ENCODE results near the gene ALPK3. TPM values are rescaled to one million over a fixed set of nuclear protein-coding genes. Genes with fewer than 3 reads are reported as not detected.

The ALPK3 gene
- total and polyA plus RNA-seq, 2 donors from 2014 or later = 3.1 to 20.2 TPM

GRCh38 chr15:84783493-84784251 is 33.5 kb upstream of the ALPK3 start:
- H3K4me3 ChIP-seq (ENCODE audit: low read length in 3 of 3) = no peak overlapping the region
- no peak overlapping the region for H3K27ac ChIP-seq (ENCODE audit: low read depth in 2 of 2, low read length in 2 of 2)
- intact Hi-C loops (cut with DNase I) = no loop called here
- no peak overlapping the region for H3K9ac ChIP-seq (ENCODE audit: low read length in 3 of 3)
- FAIRE-seq (no peak), DNase-seq (no peak)
- no peak for TF ChIP-seq CTCF (IDR thresholded peaks at IDR 0.05; ENCODE audit: borderline replicate concordance, extremely low read depth, insufficient read depth)
- H3K27me3 ChIP-seq (ENCODE audit: control insufficient read depth, insufficient read depth, low read length) = no peaks in the 10 kb centered on the region
- no peaks in the 10 kb centered on the region for H3K9me3 ChIP-seq (ENCODE audit: control insufficient read depth in 2 of 3, insufficient read depth in 1 of 3, low read length in 3 of 3)
- peaks cover 3 to 36% (median 21%) of the 10 kb centered on the region in 3 donors for H3K36me3 ChIP-seq (ENCODE audit: control insufficient read depth in 2 of 3, insufficient read depth in 3 of 3, low read length in 3 of 3)
- peaks cover 0 to 16% (median 10%) of the 10 kb centered on the region in 3 donors for H3K4me1 ChIP-seq (ENCODE audit: control insufficient read depth in 2 of 3, insufficient read depth in 2 of 3, low read depth in 1 of 3, low read length in 3 of 3)

GRCh38 chr15:84784262-84784661 is 32.9 kb upstream of the ALPK3 start:
- H3K36me3 ChIP-seq (ENCODE audit: control insufficient read depth in 2 of 3, insufficient read depth in 3 of 3, low read length in 3 of 3) = peaks cover 3 to 36% (median 21%) of the 10 kb centered on the region in 3 donors
- no peaks in the 10 kb centered on the region for H3K9me3 ChIP-seq (ENCODE audit: control insufficient read depth in 2 of 3, insufficient read depth in 1 of 3, low read length in 3 of 3)
- FAIRE-seq (no peak), DNase-seq (no peak)
- no peak overlapping the region for H3K4me3 ChIP-seq (ENCODE audit: low read length in 3 of 3)
- peaks cover 0 to 14% (median 10%) of the 10 kb centered on the region in 3 donors for H3K4me1 ChIP-seq (ENCODE audit: control insufficient read depth in 2 of 3, insufficient read depth in 2 of 3, low read depth in 1 of 3, low read length in 3 of 3)
- no peak for TF ChIP-seq CTCF (IDR thresholded peaks at IDR 0.05; ENCODE audit: borderline replicate concordance, extremely low read depth, insufficient read depth)
- intact Hi-C loops (cut with DNase I) = no loop called here
- H3K27ac ChIP-seq (ENCODE audit: low read depth in 2 of 2, low read length in 2 of 2) = no peak overlapping the region
- no peaks in the 10 kb centered on the region for H3K27me3 ChIP-seq (ENCODE audit: control insufficient read depth, insufficient read depth, low read length)
- H3K9ac ChIP-seq (ENCODE audit: low read length in 3 of 3) = no peak overlapping the region

- Histone ChIP-seq H3K36me3 (ENCODE audit: control insufficient read depth in 2 of 3, insufficient read depth in 3 of 3, low read length in 3 of 3) (peaks cover 3 to 36% (median 21%) of the 10 kb centered on the region in 3 donors), H3K9ac (ENCODE audit: low read length in 3 of 3) (no peak overlapping the region), H3K4me3 (ENCODE audit: low read length in 3 of 3) (no peak overlapping the region), H3K4me1 (ENCODE audit: control insufficient read depth in 2 of 3, insufficient read depth in 2 of 3, low read depth in 1 of 3, low read length in 3 of 3) (peaks cover 0 to 14% (median 10%) of the 10 kb centered on the region in 3 donors), H3K27me3 (ENCODE audit: control insufficient read depth, insufficient read depth, low read length) (no peaks in the 10 kb centered on the region), H3K9me3 (ENCODE audit: control insufficient read depth in 2 of 3, insufficient read depth in 1 of 3, low read length in 3 of 3) (no peaks in the 10 kb centered on the region), H3K27ac (ENCODE audit: low read depth in 2 of 2, low read length in 2 of 2) (no peak overlapping the region)
- FAIRE-seq (no peak), DNase-seq (no peak)
- intact Hi-C loops (cut with DNase I) = no loop called here
- no peak for TF ChIP-seq CTCF (IDR thresholded peaks at IDR 0.05; ENCODE audit: borderline replicate concordance, extremely low read depth, insufficient read depth)
Observed at GRCh38 chr15:84785053-84785452, 32.1 kb upstream of the ALPK3 start.
